Neural progenitor cell (in vitro differentiated cells): ENCODE measurements around the gene OPN1MW3.

Experiments used
- CTCF ChIP-seq: fragments of 200-600 bp; sonication (generic); IDR thresholded peaks from 2 replicates; pipeline ENCODE4 v1.5.1; 2017; ENCODE audit warnings: antibody characterized with exemption, mild to moderate bottlenecking
- EZH2phosphoT487 ChIP-seq: fragments of 200-600 bp; sonication (generic); IDR thresholded peaks from 2 replicates; pipeline ENCODE4 v1.6.1; 2017; ENCODE audit warnings: antibody characterized with exemption

DNA sequence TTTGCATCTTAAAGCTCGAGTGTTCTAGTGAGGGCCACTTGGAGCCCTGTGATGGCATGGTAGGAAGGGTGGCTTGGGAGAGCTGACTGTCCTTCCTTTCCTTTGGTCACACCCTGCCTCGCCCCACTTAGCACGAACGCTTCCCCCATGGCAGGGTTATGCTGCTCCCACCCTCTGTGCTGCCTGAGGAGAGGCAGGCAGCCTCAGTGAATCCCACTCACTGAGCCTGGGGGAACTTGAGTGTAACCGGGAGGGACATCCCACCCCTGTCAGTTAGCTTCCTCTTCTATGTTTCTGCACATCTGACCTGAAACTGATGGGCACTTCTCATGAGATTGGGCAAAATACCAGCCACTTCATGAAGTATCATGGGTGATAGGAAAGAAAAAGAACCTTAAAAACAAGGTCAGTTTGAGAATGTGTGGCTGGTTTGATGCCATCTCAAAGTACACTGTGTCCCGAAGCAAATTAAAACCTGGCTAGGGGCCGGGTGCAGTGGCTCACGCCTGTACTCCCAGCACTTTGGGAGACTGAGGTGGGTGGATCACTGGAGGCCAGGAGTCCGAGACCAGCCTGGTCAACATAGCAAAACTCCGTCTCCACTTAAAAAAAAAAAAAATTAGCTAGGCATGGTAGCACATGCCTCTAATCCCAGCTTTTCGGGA is 48.3 kb downstream of the OPN1MW3 start:
- TF ChIP-seq CTCF (no peak), EZH2phosphoT487 (no peak)
